ELF-1 (cell line): ENCODE measurements around the gene AMMECR1.
"Not testable (repeated sequence)": the region's sequence is repeated elsewhere in the genome, so short reads cannot be mapped to it uniquely, and the experiment has no call there.

Experiments
- DNase-seq: peaks from one replicate; pipeline ENCODE4 v3.0.0-alpha.2; 2016; ENCODE audit warnings: low read depth, low spot score

Gene AMMECR1

GRCh38 chrX:110258552-110258951, 59.3 kb downstream of the AMMECR1 start:
- DNase-seq = no peak

GRCh38 chrX:110257889-110258288, 60.0 kb downstream of the AMMECR1 start:
- DNase-seq = peak; percentile 61

GRCh38 chrX:110252711-110253110, 65.2 kb downstream of the AMMECR1 start:
- DNase-seq = no peak

- no peak for DNase-seq
Measured at GRCh38 chrX:110251961-110252360, 65.9 kb downstream of the AMMECR1 start.

GRCh38 chrX:110251526-110251925, 66.4 kb downstream of the AMMECR1 start:
- DNase-seq = no peak

GRCh38 chrX:110250847-110251246, 67.0 kb downstream of the AMMECR1 start:
- DNase-seq = no peak

- DNase-seq = no peak
Measured at GRCh38 chrX:110248578-110248977, 69.3 kb downstream of the AMMECR1 start.

- no peak for DNase-seq
Measured at GRCh38 chrX:110245011-110245410, 72.9 kb downstream of the AMMECR1 start.

GRCh38 chrX:110242371-110242770, 75.5 kb downstream of the AMMECR1 start:
- DNase-seq = no peak

GRCh38 chrX:110241816-110242215, 76.1 kb downstream of the AMMECR1 start:
- no peak for DNase-seq

- not testable (repeated sequence) for DNase-seq
Measured at GRCh38 chrX:110238259-110238658, 79.6 kb downstream of the AMMECR1 start.

- not testable (repeated sequence) for DNase-seq
Measured at GRCh38 chrX:110231485-110231884, 86.4 kb downstream of the AMMECR1 start.

- DNase-seq = peak; percentile 90
Measured at GRCh38 chrX:110229497-110230111, 88.3 kb downstream of the AMMECR1 start.

GRCh38 chrX:110228453-110228852, 89.4 kb downstream of the AMMECR1 start:
- no peak for DNase-seq

GRCh38 chrX:110226931-110227330, 91.0 kb downstream of the AMMECR1 start:
- DNase-seq = no peak

GRCh38 chrX:110224926-110225617, 92.8 kb downstream of the AMMECR1 start:
- no peak for DNase-seq

GRCh38 chrX:110222497-110223257, 95.2 kb downstream of the AMMECR1 start:
- DNase-seq = no peak

- DNase-seq = no peak
Measured at GRCh38 chrX:110219920-110220319, 98.0 kb downstream of the AMMECR1 start.

GRCh38 chrX:110218591-110218990, 99.3 kb downstream of the AMMECR1 start:
- DNase-seq = no peak

- no peak for DNase-seq
Measured at GRCh38 chrX:110216027-110216426, 101.9 kb downstream of the AMMECR1 start.

- DNase-seq = no peak
Measured at GRCh38 chrX:110215411-110215810, 102.5 kb downstream of the AMMECR1 start.

GRCh38 chrX:110214684-110215083, 103.2 kb downstream of the AMMECR1 start:
- no peak for DNase-seq

- DNase-seq = no peak
Measured at GRCh38 chrX:110213183-110213582, 104.7 kb downstream of the AMMECR1 start.
